ENCODE measurements around the gene ANO10. TPM values are rescaled to one million over a fixed set of nuclear protein-coding genes. Genes with fewer than 3 reads are reported as not detected.

The ANO10 gene
- total RNA-seq, 1 experiment from 2014 or later, result 32.6 TPM

DNA sequence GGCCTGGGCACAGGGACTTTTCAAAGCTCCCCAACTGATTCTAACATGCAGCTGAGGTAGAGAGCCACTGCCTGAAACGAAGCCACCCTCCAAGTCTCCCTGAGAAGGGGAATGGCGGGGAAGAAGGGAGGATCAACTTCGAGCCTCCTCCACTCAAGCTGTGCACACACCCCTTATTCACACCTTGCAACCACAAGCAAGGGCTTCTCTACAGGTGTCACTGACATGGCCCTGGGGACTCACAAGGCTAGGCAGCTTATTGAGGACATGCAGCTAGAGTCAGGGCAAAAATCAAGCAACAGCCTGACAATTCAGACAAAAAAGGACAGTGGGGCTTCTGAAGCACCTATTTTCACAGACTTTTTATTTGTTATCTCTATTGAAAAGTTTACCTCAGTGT is 250.3 kb downstream of the ANO10 start:
- intact Hi-C loops (cut with micrococcal nuclease; ENCODE audit: unreplicated experiment), result no loop called here
- Histone ChIP-seq H3K9me2 (ENCODE audit: insufficient read depth) (no peaks in the 10 kb centered on the region), H3K27me3 (ENCODE audit: insufficient read depth, low read depth) (no peaks in the 10 kb centered on the region), H3K9me3 (ENCODE audit: insufficient read depth, low read depth) (no peaks in the 10 kb centered on the region), H4K20me1 (ENCODE audit: insufficient read depth) (no peaks in the 10 kb centered on the region), H3K4me1 (replicated peaks; ENCODE audit: insufficient read depth) (no peaks in the 10 kb centered on the region), H2AFZ (no peak overlapping the region), H3F3A (ENCODE audit: insufficient read depth, low read depth) (no peaks in the 10 kb centered on the region), H3K27ac (no peak overlapping the region), H3K36me3 (ENCODE audit: low read depth) (no peaks in the 10 kb centered on the region), H3K4me2 (no peak overlapping the region), H3K4me3 (no peak overlapping the region), H3K79me2 (ENCODE audit: low read depth) (no peaks in the 10 kb centered on the region)
- ChIA-PET CTCF (no interaction called here), POLR2A (ENCODE audit: unreplicated experiment) (no interaction called here)
- no TSS peak for BruUV-seq (replicated peaks)
- no peak for DNase-seq
- TF ChIP-seq, protein P1, sequence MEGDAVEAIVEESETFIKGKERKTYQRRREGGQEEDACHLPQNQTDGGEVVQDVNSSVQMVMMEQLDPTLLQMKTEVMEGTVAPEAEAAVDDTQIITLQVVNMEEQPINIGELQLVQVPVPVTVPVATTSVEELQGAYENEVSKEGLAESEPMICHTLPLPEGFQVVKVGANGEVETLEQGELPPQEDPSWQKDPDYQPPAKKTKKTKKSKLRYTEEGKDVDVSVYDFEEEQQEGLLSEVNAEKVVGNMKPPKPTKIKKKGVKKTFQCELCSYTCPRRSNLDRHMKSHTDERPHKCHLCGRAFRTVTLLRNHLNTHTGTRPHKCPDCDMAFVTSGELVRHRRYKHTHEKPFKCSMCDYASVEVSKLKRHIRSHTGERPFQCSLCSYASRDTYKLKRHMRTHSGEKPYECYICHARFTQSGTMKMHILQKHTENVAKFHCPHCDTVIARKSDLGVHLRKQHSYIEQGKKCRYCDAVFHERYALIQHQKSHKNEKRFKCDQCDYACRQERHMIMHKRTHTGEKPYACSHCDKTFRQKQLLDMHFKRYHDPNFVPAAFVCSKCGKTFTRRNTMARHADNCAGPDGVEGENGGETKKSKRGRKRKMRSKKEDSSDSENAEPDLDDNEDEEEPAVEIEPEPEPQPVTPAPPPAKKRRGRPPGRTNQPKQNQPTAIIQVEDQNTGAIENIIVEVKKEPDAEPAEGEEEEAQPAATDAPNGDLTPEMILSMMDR (conservative IDR thresholded peaks at IDR 0.05), result no peak
- TF ChIP-seq EZH2 (IDR thresholded peaks at IDR 0.05; ENCODE audit: low read depth), result no peak

DNA sequence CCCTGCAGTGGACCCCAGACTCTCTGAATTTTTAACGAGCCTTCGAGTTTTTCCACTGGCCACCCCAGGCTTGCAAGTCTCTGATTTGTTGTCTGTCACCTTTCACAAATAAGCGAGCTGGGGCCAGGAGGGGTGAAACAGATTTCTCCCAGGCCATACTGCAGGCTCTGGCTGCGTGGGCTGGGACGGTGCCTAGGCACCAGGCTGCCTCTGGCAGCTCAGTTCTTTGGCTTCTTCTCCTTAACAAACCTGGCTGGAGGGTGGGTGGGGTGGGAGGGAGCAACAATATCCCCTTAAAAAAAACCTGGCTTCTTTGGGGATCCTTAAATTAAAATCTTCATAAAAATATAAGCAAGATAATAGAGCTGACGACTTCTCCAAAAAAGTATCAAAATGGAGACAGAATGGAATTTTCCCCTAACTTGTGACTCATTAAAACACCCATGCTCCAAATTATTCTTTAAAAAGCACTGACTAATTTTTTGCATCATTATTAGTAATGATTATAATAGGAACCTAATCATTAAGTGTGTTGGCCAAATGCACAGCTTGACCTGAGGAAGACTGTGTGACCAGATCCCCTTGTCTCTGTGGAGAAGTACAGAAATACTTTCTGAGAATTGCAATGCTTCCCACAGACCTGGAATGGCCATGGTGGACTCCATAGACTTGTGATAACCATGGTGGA is 251.4 kb downstream of the ANO10 start:
- no peak overlapping the region for H2AFZ ChIP-seq
- no peaks in the 10 kb centered on the region for H3K79me2 ChIP-seq (ENCODE audit: low read depth)
- BruUV-seq (replicated peaks), result no TSS peak
- H3K36me3 ChIP-seq (ENCODE audit: low read depth), result no peaks in the 10 kb centered on the region
- H3K4me3 ChIP-seq, result no peak overlapping the region
- CTCF ChIA-PET, result no interaction called here
- no peaks in the 10 kb centered on the region for H3K27me3 ChIP-seq (ENCODE audit: insufficient read depth, low read depth)
- POLR2A ChIA-PET (ENCODE audit: unreplicated experiment), result no interaction called here
- intact Hi-C loops (cut with micrococcal nuclease; ENCODE audit: unreplicated experiment), result no loop called here
- H3K9me3 ChIP-seq (ENCODE audit: insufficient read depth, low read depth), result no peaks in the 10 kb centered on the region
- no peak overlapping the region for H3K27ac ChIP-seq
- no peaks in the 10 kb centered on the region for H3K4me1 ChIP-seq (replicated peaks; ENCODE audit: insufficient read depth)
- H3K9me2 ChIP-seq (ENCODE audit: insufficient read depth), result no peaks in the 10 kb centered on the region
- no peak for DNase-seq
- no peaks in the 10 kb centered on the region for H4K20me1 ChIP-seq (ENCODE audit: insufficient read depth)
- H3K4me2 ChIP-seq, result no peak overlapping the region
- TF ChIP-seq, protein P1 (conservative IDR thresholded peaks at IDR 0.05), result no peak
- TF ChIP-seq EZH2 (IDR thresholded peaks at IDR 0.05; ENCODE audit: low read depth), result no peak
- no peaks in the 10 kb centered on the region for H3F3A ChIP-seq (ENCODE audit: insufficient read depth, low read depth)

DNA sequence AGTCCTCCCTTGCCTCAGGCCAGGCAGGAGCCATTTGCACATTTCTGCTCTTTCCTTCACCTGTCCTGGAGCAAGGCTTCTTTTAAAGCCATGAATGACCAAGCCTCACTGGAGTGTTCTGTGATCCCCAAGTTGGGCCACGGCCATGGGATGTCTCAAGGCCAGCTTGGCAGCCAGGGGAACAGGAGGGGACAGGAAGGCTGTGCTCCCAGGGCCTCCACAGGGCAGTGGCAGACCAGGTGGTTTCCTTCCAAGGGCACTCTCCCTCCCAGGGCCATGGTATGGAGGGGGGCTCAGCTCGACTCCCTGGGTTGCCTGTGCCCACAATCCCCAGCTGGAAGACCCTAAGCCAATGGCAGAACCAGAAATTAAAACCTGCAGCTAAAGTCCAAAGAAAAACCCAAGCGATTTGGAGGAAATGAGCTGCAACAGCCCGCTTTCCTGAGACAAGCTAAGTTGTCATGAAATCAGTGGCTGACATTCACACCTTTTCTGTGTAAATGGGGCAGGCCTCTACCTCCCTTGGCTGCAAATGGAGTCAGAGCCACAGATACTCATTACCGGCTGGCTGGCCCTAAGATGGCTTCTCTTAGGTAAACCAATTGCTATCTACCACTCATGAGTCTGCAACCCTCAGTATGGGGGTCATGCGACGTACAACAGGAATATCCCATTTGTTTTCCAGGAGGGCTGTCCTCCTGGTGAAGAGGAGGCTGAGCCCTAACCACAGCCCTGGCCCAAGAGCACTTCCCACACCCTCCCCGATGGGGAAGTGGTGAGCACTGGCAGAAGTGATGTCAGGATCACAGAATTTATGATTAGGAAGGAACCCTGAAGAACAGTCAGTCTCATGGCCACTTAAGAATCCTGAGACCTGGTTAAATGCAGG is 252.2 kb downstream of the ANO10 start:
- Histone ChIP-seq H3K36me3 (ENCODE audit: low read depth) (no peaks in the 10 kb centered on the region), H4K20me1 (ENCODE audit: insufficient read depth) (no peaks in the 10 kb centered on the region), H3K27ac (no peak overlapping the region), H2AFZ (no peak overlapping the region), H3K4me1 (replicated peaks; ENCODE audit: insufficient read depth) (no peaks in the 10 kb centered on the region), H3K4me2 (no peak overlapping the region), H3K27me3 (ENCODE audit: insufficient read depth, low read depth) (no peaks in the 10 kb centered on the region), H3K79me2 (ENCODE audit: low read depth) (no peaks in the 10 kb centered on the region), H3K4me3 (no peak overlapping the region), H3F3A (ENCODE audit: insufficient read depth, low read depth) (no peaks in the 10 kb centered on the region), H3K9me3 (ENCODE audit: insufficient read depth, low read depth) (no peaks in the 10 kb centered on the region), H3K9me2 (ENCODE audit: insufficient read depth) (no peaks in the 10 kb centered on the region)
- intact Hi-C loops (cut with micrococcal nuclease; ENCODE audit: unreplicated experiment), result no loop called here
- ChIA-PET POLR2A (ENCODE audit: unreplicated experiment) (no interaction called here), CTCF (no interaction called here)
- no peak for DNase-seq
- no TSS peak for BruUV-seq (replicated peaks)
- TF ChIP-seq, protein P1 (conservative IDR thresholded peaks at IDR 0.05), result no peak

All from PC-9 (cell line).